HepG2 (cell line): Measurements from ENCODE around the gene ADAM15. TPM values are rescaled to one million over a fixed set of nuclear protein-coding genes. Genes with fewer than 3 reads are reported as not detected.

Experiments
- AGO2 ChIP-seq: fragments of 200-400 bp; formaldehyde crosslinking; optimal IDR thresholded peaks from 2 replicates; pipeline ENCODE3; 2017; ENCODE audit warnings: mild to moderate bottlenecking, low read depth, low read length, moderate library complexity
- ATM ChIP-seq: fragments of 450-650 bp; IDR thresholded peaks from 2 replicates; pipeline ENCODE4 v1.7.1; 2017; ENCODE audit warnings: mild to moderate bottlenecking, borderline replicate concordance
- NCOA1 ChIP-seq: sonication (generic); formaldehyde crosslinking; IDR thresholded peaks from 2 replicates; pipeline ENCODE4 v1.9.0; 2021; ENCODE audit warnings: missing genetic modification reagents
- NFATC3 ChIP-seq: sonication (generic); formaldehyde crosslinking; IDR thresholded peaks from 2 replicates; pipeline ENCODE4 v1.5.1; 2020; ENCODE audit warnings: mild to moderate bottlenecking, missing genetic modification reagents
- NFE2L2 ChIP-seq: fragments of 150-350 bp; IDR thresholded peaks from 2 replicates; pipeline ENCODE4 v1.6.1; 2014; ENCODE audit warnings: low read length
- SP5 ChIP-seq: IDR thresholded peaks from 2 replicates; pipeline ENCODE4 v1.6.1; 2016; ENCODE audit warnings: low read depth, borderline replicate concordance
- TAF15 ChIP-seq: fragments of 200-400 bp; formaldehyde crosslinking; IDR thresholded peaks from one replicate; pipeline ENCODE4 v1.6.1; 2018; ENCODE audit warnings: mild to moderate bottlenecking, low read depth, low read length; ENCODE audit not compliant: poor library complexity, severe bottlenecking
- ZFY ChIP-seq: sonication (generic); formaldehyde crosslinking; IDR thresholded peaks from 2 replicates; pipeline ENCODE4 v1.4.0; 2020; ENCODE audit warnings: missing genetic modification reagents
- ZNF24 ChIP-seq: fragments of 450-650 bp; IDR thresholded peaks from 2 replicates; pipeline ENCODE4 v1.6.1; 2017; ENCODE audit warnings: antibody characterized with exemption, mild to moderate bottlenecking
- ZNF337 ChIP-seq: sonication (generic); formaldehyde crosslinking; IDR thresholded peaks from 2 replicates; pipeline ENCODE4 v1.5.1; 2020; ENCODE audit warnings: missing genetic modification reagents, low read depth, mild to moderate bottlenecking, borderline replicate concordance
- ZNF343 ChIP-seq: sonication (generic); formaldehyde crosslinking; IDR thresholded peaks from 2 replicates; pipeline ENCODE4 v1.4.0; 2020; ENCODE audit warnings: mild to moderate bottlenecking, missing genetic modification reagents
- ZNF709 ChIP-seq: sonication (generic); formaldehyde crosslinking; IDR thresholded peaks from 2 replicates; pipeline ENCODE4 v1.5.0; 2020; ENCODE audit warnings: mild to moderate bottlenecking, missing genetic modification reagents
- ZNF775 ChIP-seq: sonication (generic); formaldehyde crosslinking; IDR thresholded peaks from 2 replicates; pipeline ENCODE4 v1.4.0; 2020; ENCODE audit warnings: missing genetic modification reagents, mild to moderate bottlenecking, moderate library complexity, borderline replicate concordance
- ZNF816 ChIP-seq: sonication (generic); formaldehyde crosslinking; IDR thresholded peaks from 2 replicates; pipeline ENCODE4 v1.8.0; 2022; ENCODE audit warnings: missing genetic modification reagents, mild to moderate bottlenecking, borderline replicate concordance
- polyA plus RNA-seq, 8 experiments: library from polyadenylated mRNA; depleted of rRNA in 3 of 8; stranded (reverse) in 7 of 8; unstranded in 1 of 8; fragments of >200 nt; fragmentation: Illumina TruSeq in 4 of 8; extraction: Trizol in 4 of 8; gene quantifications; 2 replicates each; pipeline versions ENCODE4 v1.2.1 to v1.2.3, GENCODE V29; 2011 to 2016; ENCODE audit warnings: low read depth in 4 of 8, missing spikeins in 1 of 8, mixed read lengths in 1 of 8; ENCODE audit not compliant: insufficient read depth in 1 of 8
- total RNA-seq, 5 experiments: library from RNA; depleted of rRNA; stranded (reverse); fragments of >200 nt; fragmentation: Illumina TruSeq; extraction: Trizol; gene quantifications; 2 replicates each; pipeline ENCODE4 v1.2.3, GENCODE V29; 2016; ENCODE audit warnings: low read depth in 1 of 5
- TF ChIP-seq, protein P1 (sequence below): sonication (generic); formaldehyde crosslinking; IDR thresholded peaks from 2 replicates; pipeline ENCODE4 v1.4.0; 2020; ENCODE audit warnings: mild to moderate bottlenecking, missing genetic modification reagents
- TF ChIP-seq, protein P2 (sequence below): sonication (generic); formaldehyde crosslinking; IDR thresholded peaks from 2 replicates; pipeline ENCODE4 v1.4.0; 2020; ENCODE audit warnings: missing genetic modification reagents, borderline replicate concordance
- TF ChIP-seq, protein P3 (sequence below): sonication (generic); formaldehyde crosslinking; IDR thresholded peaks from 2 replicates; pipeline ENCODE4 v1.5.0; 2020; ENCODE audit warnings: missing genetic modification reagents, mild to moderate bottlenecking, borderline replicate concordance
- TF ChIP-seq, protein P4 (sequence below): sonication (generic); formaldehyde crosslinking; IDR thresholded peaks from 2 replicates; pipeline ENCODE4 v1.4.0; 2020; ENCODE audit warnings: mild to moderate bottlenecking, low read depth, missing genetic modification reagents
- TF ChIP-seq, protein P5 (sequence below): sonication (generic); formaldehyde crosslinking; conservative IDR thresholded peaks from 2 replicates; pipeline ENCODE4 v1.4.0; 2020; ENCODE audit warnings: missing genetic modification reagents
- TF ChIP-seq, protein P6 (sequence below): sonication (generic); formaldehyde crosslinking; IDR thresholded peaks from 2 replicates; pipeline ENCODE4 v1.8.0; 2022; ENCODE audit warnings: missing genetic modification reagents, mild to moderate bottlenecking, inconsistent platforms, borderline replicate concordance

The ADAM15 gene
- total and polyA plus RNA-seq, 2 of the 13 experiments (the other 11 are each of a cell fraction or from before 2014, with no cell fraction given), result 17.9 to 25.6 TPM

DNA sequence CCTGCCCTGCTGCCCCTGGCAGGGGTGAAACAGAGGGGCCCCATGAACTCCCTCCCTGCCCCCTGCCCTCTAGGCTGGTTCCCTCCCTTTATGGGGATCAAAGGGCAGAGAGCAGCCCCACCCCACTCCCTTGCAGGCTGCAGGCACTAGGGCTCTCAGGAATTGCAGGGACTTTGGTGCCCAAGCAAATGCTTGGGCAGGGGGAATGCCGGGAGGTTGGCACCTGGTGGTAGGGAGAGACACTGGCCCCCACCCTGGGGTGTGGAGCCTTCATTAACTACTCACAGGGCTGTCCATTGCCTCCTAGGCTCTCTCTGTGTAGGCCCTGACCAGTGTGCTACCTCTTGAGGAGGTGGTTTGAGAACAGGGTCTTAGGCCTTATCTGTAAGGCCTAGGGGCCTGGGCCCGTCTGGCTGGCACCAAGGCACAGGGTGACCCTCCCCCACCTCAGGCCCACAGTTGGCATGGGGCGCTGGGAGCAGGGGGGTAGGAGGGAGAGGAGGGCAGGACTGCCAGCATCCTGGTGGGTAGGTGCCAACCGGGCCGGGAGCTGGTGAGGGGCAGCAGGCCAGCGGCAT, 43.8 kb upstream of the ADAM15 start (continued):
- TF ChIP-seq, protein P1, sequence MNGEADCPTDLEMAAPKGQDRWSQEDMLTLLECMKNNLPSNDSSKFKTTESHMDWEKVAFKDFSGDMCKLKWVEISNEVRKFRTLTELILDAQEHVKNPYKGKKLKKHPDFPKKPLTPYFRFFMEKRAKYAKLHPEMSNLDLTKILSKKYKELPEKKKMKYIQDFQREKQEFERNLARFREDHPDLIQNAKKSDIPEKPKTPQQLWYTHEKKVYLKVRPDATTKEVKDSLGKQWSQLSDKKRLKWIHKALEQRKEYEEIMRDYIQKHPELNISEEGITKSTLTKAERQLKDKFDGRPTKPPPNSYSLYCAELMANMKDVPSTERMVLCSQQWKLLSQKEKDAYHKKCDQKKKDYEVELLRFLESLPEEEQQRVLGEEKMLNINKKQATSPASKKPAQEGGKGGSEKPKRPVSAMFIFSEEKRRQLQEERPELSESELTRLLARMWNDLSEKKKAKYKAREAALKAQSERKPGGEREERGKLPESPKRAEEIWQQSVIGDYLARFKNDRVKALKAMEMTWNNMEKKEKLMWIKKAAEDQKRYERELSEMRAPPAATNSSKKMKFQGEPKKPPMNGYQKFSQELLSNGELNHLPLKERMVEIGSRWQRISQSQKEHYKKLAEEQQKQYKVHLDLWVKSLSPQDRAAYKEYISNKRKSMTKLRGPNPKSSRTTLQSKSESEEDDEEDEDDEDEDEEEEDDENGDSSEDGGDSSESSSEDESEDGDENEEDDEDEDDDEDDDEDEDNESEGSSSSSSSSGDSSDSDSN (CRISPR knock-in tag), result no peak
- TF ChIP-seq NFATC3, result no peak
- no peak for TF ChIP-seq NCOA1 (CRISPR knock-in tag)
- TF ChIP-seq ZNF775 (CRISPR knock-in tag), result no peak
- no peak for TF ChIP-seq ZNF816
- TF ChIP-seq, protein P2, sequence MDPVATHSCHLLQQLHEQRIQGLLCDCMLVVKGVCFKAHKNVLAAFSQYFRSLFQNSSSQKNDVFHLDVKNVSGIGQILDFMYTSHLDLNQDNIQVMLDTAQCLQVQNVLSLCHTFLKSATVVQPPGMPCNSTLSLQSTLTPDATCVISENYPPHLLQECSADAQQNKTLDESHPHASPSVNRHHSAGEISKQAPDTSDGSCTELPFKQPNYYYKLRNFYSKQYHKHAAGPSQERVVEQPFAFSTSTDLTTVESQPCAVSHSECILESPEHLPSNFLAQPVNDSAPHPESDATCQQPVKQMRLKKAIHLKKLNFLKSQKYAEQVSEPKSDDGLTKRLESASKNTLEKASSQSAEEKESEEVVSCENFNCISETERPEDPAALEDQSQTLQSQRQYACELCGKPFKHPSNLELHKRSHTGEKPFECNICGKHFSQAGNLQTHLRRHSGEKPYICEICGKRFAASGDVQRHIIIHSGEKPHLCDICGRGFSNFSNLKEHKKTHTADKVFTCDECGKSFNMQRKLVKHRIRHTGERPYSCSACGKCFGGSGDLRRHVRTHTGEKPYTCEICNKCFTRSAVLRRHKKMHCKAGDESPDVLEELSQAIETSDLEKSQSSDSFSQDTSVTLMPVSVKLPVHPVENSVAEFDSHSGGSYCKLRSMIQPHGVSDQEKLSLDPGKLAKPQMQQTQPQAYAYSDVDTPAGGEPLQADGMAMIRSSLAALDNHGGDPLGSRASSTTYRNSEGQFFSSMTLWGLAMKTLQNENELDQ (CRISPR knock-in tag), result no peak
- no peak for TF ChIP-seq ZNF343 (CRISPR knock-in tag)
- TF ChIP-seq ZNF24, result no peak
- TF ChIP-seq, protein P3, sequence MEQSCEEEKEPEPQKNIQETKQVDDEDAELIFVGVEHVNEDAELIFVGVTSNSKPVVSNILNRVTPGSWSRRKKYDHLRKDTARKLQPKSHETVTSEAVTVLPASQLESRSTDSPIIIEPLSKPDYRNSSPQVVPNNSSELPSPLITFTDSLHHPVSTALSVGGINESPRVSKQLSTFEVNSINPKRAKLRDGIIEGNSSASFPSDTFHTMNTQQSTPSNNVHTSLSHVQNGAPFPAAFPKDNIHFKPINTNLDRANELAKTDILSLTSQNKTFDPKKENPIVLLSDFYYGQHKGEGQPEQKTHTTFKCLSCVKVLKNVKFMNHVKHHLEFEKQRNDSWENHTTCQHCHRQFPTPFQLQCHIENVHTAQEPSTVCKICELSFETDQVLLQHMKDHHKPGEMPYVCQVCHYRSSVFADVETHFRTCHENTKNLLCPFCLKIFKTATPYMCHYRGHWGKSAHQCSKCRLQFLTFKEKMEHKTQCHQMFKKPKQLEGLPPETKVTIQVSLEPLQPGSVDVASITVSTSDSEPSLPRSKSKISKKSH, result no peak
- peak; percentile 91 for TF ChIP-seq SP5 (CRISPR knock-in tag)
- TF ChIP-seq, protein P4, sequence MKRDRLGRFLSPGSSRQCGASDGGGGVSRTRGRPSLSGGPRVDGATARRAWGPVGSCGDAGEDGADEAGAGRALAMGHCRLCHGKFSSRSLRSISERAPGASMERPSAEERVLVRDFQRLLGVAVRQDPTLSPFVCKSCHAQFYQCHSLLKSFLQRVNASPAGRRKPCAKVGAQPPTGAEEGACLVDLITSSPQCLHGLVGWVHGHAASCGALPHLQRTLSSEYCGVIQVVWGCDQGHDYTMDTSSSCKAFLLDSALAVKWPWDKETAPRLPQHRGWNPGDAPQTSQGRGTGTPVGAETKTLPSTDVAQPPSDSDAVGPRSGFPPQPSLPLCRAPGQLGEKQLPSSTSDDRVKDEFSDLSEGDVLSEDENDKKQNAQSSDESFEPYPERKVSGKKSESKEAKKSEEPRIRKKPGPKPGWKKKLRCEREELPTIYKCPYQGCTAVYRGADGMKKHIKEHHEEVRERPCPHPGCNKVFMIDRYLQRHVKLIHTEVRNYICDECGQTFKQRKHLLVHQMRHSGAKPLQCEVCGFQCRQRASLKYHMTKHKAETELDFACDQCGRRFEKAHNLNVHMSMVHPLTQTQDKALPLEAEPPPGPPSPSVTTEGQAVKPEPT (CRISPR knock-in tag), result peak; percentile 43; the same call in 1 of the 2 replicates
- TF ChIP-seq, protein P5, sequence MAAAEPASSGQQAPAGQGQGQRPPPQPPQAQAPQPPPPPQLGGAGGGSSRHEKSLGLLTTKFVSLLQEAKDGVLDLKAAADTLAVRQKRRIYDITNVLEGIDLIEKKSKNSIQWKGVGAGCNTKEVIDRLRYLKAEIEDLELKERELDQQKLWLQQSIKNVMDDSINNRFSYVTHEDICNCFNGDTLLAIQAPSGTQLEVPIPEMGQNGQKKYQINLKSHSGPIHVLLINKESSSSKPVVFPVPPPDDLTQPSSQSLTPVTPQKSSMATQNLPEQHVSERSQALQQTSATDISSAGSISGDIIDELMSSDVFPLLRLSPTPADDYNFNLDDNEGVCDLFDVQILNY, result no peak
- no peak for TF ChIP-seq NFE2L2
- TF ChIP-seq TAF15, result no peak
- TF ChIP-seq AGO2, result peak; percentile 44
- no peak for TF ChIP-seq ZNF337 (CRISPR knock-in tag)
- TF ChIP-seq ZFY (CRISPR knock-in tag), result no peak
- TF ChIP-seq, protein P6, sequence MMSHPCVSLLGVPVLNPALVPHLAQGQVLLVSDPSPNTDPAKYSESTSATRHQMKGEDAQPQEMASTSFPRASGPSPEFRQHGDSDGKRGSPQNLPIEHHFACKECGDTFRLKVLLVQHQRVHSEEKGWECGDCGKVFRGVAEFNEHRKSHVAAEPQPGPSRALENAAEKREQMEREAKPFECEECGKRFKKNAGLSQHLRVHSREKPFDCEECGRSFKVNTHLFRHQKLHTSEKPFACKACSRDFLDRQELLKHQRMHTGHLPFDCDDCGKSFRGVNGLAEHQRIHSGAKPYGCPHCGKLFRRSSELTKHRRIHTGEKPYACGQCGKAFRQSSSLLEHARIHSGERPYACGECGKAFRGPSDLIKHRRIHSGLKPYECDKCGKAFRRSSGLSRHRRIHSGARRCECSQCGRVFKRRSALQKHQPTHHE, result no peak
- no peak for TF ChIP-seq ZNF709
- no peak for TF ChIP-seq ATM
